ENCODE results near the gene POLR2H.
A peak's percentile ranks its signal among the peaks of the same experiment; 100 is the strongest.

The POLR2H gene

DNA sequence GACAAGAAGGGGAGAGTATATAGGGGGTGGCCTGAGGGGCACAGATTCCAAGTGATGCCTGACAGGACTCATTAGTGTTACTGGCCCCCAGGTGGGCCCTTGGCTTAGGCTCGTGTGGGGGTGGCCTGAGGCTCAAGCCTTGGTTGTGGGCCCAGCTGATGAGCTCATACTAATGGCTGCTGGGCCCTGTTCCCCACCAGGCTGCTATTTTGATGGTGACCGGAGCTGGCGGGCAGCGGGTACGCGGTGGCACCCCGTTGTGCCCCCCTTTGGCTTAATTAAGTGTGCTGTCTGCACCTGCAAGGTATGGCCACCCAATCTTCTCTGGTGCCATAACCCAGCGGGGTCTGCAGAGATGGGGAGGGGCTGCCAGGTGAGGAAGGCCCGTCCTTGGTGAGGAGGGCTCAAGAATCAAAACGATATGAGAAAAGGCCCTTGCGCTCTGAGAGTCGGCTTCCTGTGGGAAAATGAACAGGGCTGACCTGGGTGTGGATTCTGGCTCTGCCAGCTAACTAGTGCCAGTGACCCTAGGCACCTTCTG is 25.7 kb downstream of the POLR2H start:
- no peak for DNase-seq (ENCODE audit: low read depth)

DNA sequence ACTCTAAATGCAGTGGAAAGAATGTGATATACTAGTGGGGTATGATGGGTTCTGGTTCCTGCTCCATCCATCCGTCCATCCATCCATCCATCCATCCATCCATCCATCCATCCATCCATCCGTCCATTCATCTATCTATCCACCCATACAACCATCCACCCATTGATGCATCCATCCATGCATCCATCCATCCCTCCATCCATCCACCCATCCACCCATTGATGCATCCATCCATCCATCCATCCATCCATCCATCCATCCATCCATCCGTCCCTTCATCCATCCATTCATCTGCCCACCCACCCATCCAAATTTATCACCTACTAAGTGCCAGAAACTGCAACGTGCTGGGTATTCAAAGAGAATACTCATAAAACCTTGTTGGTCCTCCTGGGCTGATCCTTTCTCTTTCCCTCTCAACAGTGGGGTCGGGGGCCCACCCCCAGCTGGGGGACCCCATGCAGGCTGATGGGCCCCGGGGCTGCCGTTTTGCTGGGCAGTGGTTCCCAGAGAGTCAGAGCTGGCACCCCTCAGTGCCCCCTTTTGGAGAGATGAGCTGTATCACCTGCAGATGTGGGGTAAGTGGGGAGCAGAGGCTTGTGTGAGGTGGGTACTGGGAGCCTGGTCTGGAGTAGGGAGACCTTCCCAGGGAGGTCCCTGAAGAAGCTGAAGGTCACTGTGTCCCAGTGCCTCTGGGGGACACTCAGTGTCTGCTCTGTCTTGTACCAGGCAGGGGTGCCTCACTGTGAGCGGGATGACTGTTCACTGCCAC is 26.8 kb downstream of the POLR2H start:
- DNase-seq (ENCODE audit: low read depth), result no peak

DNA sequence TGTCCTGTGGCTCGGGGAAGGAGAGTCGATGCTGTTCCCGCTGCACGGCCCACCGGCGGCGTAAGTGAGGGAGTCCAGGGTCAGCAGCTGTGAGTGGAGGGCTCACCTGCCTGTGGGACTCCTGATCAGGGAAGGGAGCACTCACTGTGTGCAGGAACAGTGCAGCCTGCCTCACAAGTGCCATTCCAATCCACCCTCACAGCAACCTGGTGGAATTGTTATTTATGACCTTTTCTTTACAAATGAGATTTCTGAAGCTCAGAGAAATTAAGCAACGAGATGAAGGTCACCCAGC is 27.4 kb downstream of the POLR2H start:
- no peak for DNase-seq (ENCODE audit: low read depth)

GRCh38 chr3:184389384-184389783 is 27.9 kb downstream of the POLR2H start:
- no peak for DNase-seq (ENCODE audit: low read depth)

DNA sequence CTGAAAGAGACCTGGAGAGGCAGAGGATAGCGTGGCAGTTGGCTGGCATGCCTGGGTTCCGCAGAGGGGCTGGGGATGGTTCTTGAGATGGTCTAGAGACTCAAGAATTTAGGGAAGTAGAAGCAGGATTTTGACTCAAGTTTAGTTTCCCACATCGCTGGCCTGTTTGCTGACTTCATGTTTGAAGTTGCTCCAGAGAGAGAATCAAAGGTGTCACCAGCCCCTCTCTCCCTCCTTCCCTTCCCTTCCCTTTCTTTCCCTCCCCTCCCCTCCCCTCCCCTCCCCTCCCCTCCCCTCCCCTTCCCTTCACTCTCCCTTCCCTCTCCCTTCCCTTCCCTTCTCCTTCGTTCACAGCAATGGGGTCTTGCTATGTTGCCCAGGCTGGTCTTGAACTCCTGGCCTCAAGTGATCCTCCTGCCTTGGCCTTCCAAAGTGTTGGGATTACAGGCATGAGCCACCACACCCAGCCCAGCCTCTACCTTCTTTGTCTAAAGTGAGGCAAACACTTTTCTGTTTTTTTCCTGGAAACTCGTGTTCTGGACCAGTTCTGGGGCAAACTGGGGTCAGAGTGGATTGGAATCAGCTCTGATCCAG is 28.5 kb downstream of the POLR2H start:
- DNase-seq (ENCODE audit: low read depth), result no peak

DNA sequence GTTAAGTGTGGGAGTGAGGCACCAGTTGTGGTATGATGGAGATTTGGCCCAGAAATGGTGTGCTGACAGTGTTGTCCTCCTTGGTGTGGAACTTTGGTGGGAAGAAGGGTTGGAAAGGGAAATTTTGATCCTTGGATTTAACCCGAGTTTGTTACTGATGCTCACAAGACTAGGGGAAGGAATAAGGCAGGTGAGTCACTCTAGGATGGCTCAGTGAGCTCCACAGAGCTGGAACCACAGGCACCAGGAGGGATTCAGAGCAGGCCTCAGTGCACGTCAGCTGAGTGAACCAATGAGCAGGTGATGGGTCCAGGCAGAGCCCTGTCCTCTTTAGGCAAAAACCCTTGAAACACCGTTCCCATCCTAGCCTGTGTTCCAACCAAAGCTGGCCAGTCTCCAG is 29.8 kb downstream of the POLR2H start:
- no peak for DNase-seq (ENCODE audit: low read depth)

- no peak for DNase-seq (ENCODE audit: low read depth)
Measured at GRCh38 chr3:184395320-184395660, 33.8 kb downstream of the POLR2H start.

DNA sequence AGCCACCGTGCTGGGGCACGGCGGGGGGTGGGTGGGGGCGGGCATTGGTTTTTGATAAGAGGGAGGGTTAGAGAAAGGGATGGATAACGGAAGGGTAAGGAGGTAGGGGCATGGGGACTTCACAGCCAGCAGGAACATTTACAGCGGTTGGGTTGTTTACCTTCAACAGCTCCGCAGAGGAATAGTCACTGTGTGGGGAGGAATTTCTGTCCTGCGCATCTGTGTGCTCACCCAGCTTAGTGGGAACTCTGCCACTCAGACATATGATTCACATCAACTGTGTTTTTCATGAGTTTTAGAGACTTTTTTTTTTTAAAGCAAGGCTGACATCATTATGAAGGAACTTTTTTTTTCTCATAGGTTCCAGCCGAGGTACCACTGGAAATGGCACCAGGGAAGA is 37.9 kb downstream of the POLR2H start:
- no peak for DNase-seq (ENCODE audit: low read depth)

- DNase-seq (ENCODE audit: low read depth), result no peak
Measured at GRCh38 chr3:184405075-184406030, 43.8 kb downstream of the POLR2H start.

DNA sequence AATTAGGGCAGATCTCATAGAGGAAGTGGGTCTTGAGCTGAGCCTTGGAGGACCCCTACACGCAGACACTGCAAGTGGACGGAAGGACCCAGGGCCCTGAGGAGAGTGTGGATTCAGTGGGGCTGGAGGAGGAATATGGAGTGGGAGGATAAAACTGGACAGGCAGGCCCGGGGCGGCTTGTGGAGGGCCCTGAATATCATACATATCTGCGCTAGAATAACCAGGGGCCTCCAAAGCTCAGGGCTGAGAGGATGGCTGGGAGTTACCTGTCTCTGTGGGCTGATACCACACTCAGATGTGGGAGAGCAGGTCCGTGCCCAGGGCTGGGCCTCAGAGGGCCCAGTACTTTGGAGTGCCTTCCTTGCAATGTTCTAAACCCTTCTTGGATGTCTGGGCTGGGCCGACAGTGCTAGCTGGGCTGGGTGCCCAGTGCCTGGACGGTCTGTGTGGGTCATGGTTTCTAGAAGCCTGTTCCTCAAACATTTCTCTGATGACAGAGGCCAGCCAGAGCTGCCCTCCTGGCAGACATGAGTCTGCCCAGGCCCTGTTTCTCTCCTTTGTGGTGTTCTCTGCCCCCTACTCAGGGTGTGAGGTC is 47.9 kb downstream of the POLR2H start:
- DNase-seq (ENCODE audit: low read depth), result no peak

DNA sequence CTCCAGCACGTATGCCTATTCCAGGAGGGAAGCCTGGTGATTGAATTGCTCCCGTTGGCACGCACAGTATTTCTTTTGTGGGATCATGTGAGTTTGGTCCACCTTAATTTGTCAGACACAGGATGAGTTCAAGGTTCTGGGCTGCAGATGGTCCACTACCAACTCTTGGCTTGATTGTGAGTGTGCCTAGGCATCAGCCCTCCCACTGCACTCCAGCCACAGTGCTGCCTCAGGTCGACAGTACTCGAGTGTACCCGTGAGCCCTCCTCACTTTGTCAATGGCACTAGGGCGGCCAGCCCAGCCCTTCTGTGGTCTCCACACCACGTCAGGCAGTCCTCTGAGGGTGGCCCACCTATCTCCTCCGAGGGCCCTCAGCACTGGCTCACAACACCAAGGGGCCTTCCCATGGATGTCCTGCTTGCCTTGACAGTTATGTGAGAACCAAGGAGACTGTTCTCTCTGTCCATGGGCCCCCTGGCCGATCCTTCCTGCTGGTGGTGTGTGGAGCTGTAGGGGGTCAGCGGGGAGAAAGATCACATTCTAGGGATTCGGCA is 48.5 kb downstream of the POLR2H start:
- DNase-seq (ENCODE audit: low read depth), result no peak

DNA sequence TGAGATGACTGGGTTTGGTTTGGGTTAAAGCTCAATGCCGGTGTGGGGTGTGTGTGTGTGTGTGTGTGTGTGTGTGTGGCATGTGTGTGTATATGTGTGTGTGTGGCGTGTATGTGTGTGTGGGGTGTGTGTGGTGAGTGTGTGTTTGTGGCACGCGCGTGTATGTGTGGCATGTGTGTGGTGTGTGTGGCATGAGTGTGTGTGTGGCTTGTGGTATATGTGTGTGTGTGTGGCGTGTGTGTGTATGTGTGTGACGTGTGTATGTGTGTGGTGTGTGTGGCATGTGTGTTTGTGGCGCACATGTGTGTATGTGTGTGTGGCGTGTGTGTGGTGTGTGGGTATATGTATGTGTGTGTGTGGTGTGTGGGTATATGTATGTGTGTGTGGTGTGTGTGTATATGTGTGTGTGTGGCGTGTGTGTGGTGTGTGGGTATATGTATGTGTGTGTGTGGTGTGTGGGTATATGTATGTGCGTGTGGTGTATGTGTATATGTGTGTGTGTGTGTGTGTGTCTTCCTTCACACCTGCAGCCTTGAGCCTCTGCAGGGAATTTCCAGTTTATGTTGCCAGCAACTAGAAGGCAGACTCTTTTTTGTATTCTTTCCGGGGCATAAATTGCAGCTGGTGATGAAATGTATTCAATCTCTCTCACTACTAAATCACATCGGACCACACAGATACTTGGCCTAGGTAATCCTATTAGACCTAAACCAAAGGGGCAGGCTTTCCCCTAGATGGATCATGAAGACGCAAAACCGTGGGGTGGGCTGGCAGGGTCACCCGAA is 53.1 kb downstream of the POLR2H start:
- DNase-seq (ENCODE audit: low read depth), result no peak

GRCh38 chr3:184415203-184415490 is 53.6 kb downstream of the POLR2H start:
- DNase-seq (ENCODE audit: low read depth), result no peak

DNA sequence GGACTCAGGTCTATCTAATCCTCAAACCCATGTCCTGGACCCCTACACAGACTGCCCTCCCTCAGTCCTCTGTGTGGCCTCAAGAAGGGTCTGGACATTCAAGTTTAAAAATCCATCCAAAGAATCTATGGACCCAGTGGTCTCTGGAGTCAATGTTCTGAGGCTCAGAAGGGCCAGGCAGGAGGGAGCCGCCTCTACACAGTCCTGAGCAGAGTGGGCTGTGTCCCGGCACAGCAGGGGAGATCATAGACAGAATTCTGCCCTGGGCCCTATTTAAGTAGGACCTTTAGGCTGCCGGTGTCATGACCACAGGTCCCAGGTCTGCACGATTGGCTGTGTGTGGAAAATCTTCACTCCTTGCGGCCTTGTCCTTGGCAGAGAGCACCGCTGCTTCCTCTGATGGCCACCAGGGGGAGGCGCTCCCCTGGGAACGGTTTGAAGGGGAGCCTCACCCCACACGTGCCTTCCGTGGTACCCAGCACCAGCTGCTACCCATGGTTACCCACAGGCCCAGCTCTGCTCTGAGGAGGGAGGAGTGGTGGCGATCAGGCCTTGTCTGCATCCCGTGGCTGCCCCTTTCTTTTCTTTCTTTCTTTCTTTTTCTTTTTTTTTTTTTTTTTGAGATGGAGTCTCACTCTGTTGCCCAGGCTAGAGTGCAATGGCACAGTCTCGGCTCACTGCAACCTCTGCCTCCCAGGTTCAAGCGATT is 56.3 kb downstream of the POLR2H start:
- DNase-seq (ENCODE audit: low read depth), result peak; percentile 37
